HepG2 (cell line): ENCODE results near the gene ADGRG4.

ENCODE experiments used
- MYNN ChIP-seq: sonication (generic); formaldehyde crosslinking; IDR thresholded peaks from 2 replicates; pipeline ENCODE4 v1.4.0; 2020; ENCODE audit warnings: mild to moderate bottlenecking, low read depth, missing genetic modification reagents
- REPIN1 ChIP-seq: sonication (generic); formaldehyde crosslinking; IDR thresholded peaks from 2 replicates; pipeline ENCODE4 v1.8.0; 2022; ENCODE audit warnings: missing genetic modification reagents, low read depth, mild to moderate bottlenecking, borderline replicate concordance
- SMC3 ChIP-seq: IDR thresholded peaks from 2 replicates; pipeline ENCODE4 v1.6.1; 2011; ENCODE audit warnings: low read length, improper control_type of control experiment
- ZBTB1 ChIP-seq: sonication (generic); formaldehyde crosslinking; IDR thresholded peaks from 2 replicates; pipeline ENCODE4 v1.4.0; 2020; ENCODE audit warnings: missing genetic modification reagents, borderline replicate concordance
- ZNF263 ChIP-seq: sonication (generic); formaldehyde crosslinking; IDR thresholded peaks from 2 replicates; pipeline ENCODE4 v1.4.0; 2020; ENCODE audit warnings: missing genetic modification reagents

DNA sequence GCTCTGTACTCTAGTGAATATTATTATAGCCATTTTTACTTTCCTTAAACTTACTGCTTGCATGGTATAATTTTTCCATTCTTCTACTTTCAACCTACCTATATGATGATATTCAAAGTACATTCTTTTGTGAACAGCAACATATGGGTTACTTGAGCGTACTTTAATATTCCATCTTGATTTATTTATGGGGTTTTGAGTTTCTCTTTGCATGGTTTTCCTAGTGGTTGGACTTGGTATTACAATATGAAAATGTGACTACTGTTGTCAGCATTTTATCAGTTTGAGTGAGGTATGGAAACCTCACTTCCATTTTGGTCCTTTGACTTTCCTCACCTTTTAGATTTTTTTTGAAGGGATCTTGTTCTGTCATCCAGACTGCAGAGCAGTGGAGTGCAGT is 35.9 kb downstream of the ADGRG4 start:
- TF ChIP-seq MYNN (CRISPR knock-in tag), result no peak
- no peak for TF ChIP-seq ZBTB1 (CRISPR knock-in tag)
- no peak for TF ChIP-seq ZNF263 (CRISPR knock-in tag)
- no peak for TF ChIP-seq REPIN1 (CRISPR knock-in tag)
- TF ChIP-seq SMC3, result no peak
